Nephron progenitor cell (in vitro differentiated cells): ENCODE data around the gene DOK1.
"Not testable (repeated sequence)": the region's sequence is repeated elsewhere in the genome, so short reads cannot be mapped to it uniquely, and the experiment has no call there.

Experiments
- DNase-seq: peaks from one replicate; pipeline ENCODE4 v3.0.0; 2021
- H3K27ac Mint-ChIP-seq: 2 replicates; pipeline ENCODE4 v1.8.0; 2021; ENCODE audit warnings: mild to moderate bottlenecking, moderate library complexity, mixed read lengths
- H3K27me3 Mint-ChIP-seq: 2 replicates; pipeline ENCODE4 v1.8.0; 2021; ENCODE audit warnings: mild to moderate bottlenecking, low read depth, mixed read lengths; ENCODE audit not compliant: poor library complexity
- H3K36me3 Mint-ChIP-seq: 2 replicates; pipeline ENCODE4 v1.8.0; 2021; ENCODE audit warnings: low read depth, mixed read lengths
- H3K4me1 Mint-ChIP-seq: 2 replicates; pipeline ENCODE4 v1.8.0; 2021; ENCODE audit warnings: mixed read lengths
- H3K4me3 Mint-ChIP-seq: 2 replicates; pipeline ENCODE4 v1.8.0; 2021; ENCODE audit warnings: mild to moderate bottlenecking, moderate library complexity, mixed read lengths
- H3K9me3 Mint-ChIP-seq: 2 replicates; pipeline ENCODE4 v1.8.0; 2021; ENCODE audit warnings: mild to moderate bottlenecking, moderate library complexity, mixed read lengths
- CTCF ChIP-seq: fragments of 200-600 bp; sonication (generic); IDR thresholded peaks from 2 replicates; pipeline ENCODE4 v1.5.0; 2021; ENCODE audit warnings: antibody characterized with exemption

The DOK1 gene

GRCh38 chr2:74559912-74560311 lies 5.4 kb downstream of the DOK1 start:
- no peaks in the 10 kb centered on the region for H3K9me3 Mint-ChIP-seq
- H3K27ac Mint-ChIP-seq = no peak overlapping the region

GRCh38 chr2:74560591-74560990 lies 6.1 kb downstream of the DOK1 start:
- H3K4me3 Mint-ChIP-seq = no peak overlapping the region
- no peak for TF ChIP-seq CTCF
- no peaks in the 10 kb centered on the region for H3K9me3 Mint-ChIP-seq
- peaks cover 97% of the 10 kb centered on the region for H3K27me3 Mint-ChIP-seq
- no peaks in the 10 kb centered on the region for H3K36me3 Mint-ChIP-seq
- no peak for DNase-seq
- H3K27ac Mint-ChIP-seq = no peak overlapping the region
- H3K4me1 Mint-ChIP-seq = peaks cover 7% of the 10 kb centered on the region

More at GRCh38 chr2:74559912-74560311, 5.4 kb downstream of the DOK1 start:
- Mint-ChIP-seq H3K4me3 (no peak overlapping the region), H3K27me3 (peaks cover 100% of the 10 kb centered on the region), H3K4me1 (peaks cover 13% of the 10 kb centered on the region), H3K36me3 (no peaks in the 10 kb centered on the region)
- DNase-seq = no peak
- TF ChIP-seq CTCF = no peak

- not testable (repeated sequence) for H3K4me1 Mint-ChIP-seq, H3K27ac Mint-ChIP-seq, H3K4me3 Mint-ChIP-seq, DNase-seq, H3K36me3 Mint-ChIP-seq, H3K9me3 Mint-ChIP-seq
- peaks cover 97% of the 10 kb centered on the region for H3K27me3 Mint-ChIP-seq
These were observed 6.5 kb downstream of the DOK1 start for GRCh38 chr2:74561022-74561421.

- H3K9me3 Mint-ChIP-seq = no peaks in the 10 kb centered on the region
- peaks cover 7% of the 10 kb centered on the region for H3K4me1 Mint-ChIP-seq
- no peak for DNase-seq
- H3K4me3 Mint-ChIP-seq = no peak overlapping the region
- H3K27ac Mint-ChIP-seq = no peak overlapping the region
- H3K27me3 Mint-ChIP-seq = peaks cover 96% of the 10 kb centered on the region
- no peaks in the 10 kb centered on the region for H3K36me3 Mint-ChIP-seq
- TF ChIP-seq CTCF = no peak
These were observed 7.7 kb downstream of the DOK1 start for GRCh38 chr2:74562126-74562775.

- Mint-ChIP-seq H3K36me3 (no peaks in the 10 kb centered on the region), H3K27me3 (peaks cover 93% of the 10 kb centered on the region), H3K4me1 (peaks cover 7% of the 10 kb centered on the region), H3K9me3 (no peaks in the 10 kb centered on the region), H3K27ac (no peak overlapping the region), H3K4me3 (no peak overlapping the region)
- TF ChIP-seq CTCF = no peak
- DNase-seq = no peak
These were observed 9.7 kb downstream of the DOK1 start for GRCh38 chr2:74564222-74564621.

- Mint-ChIP-seq H3K4me1 (no peaks in the 10 kb centered on the region), H3K27me3 (peaks cover 73% of the 10 kb centered on the region)
These were observed 11.7 kb downstream of the DOK1 start for GRCh38 chr2:74566076-74566753.

More at GRCh38 chr2:74566076-74566753, 11.7 kb downstream of the DOK1 start:
- Mint-ChIP-seq H3K36me3 (no peaks in the 10 kb centered on the region), H3K9me3 (no peaks in the 10 kb centered on the region), H3K27ac (no peak overlapping the region), H3K4me3 (no peak overlapping the region)
- DNase-seq = no peak
- TF ChIP-seq CTCF = no peak
